ENCODE results near the gene C17orf67.

DNA sequence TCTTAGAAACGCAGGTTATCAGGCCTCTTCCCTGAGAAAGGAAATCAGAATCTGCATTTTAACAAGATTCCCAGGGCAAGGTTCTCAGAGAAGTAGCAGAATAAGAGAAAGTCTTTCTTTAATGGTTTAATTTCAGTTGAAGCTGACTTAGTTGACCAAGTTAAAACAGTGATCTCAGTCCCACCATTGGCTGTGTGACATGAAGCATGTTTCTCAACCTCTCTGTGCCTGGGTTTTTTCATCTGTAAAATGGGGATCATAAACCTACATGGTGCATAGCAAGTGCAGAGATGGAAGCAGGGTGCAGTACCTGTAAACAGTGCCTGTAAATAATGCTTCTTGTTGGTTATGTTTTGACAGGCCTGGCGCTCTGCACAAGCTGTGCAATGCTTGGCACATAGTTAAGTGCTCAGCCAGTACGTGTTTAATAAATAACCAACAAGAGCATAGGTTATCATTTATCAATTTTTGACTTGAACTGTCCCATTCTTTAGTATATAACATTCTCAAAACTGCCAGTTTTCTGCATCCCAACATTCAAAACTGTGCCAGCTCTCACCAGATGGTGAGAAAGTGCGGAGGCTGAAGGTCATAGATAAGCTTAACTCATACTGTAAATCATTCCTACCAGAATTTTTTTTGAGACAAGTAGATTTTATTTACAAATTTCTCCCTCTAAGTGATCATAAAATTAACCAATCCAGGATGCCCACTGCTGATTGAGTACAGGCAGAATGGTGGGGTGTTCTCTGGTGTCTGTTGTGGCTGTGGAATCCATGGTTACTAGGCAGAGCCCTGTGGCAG is 6.9 kb downstream of the C17orf67 start:
- TF ChIP-seq, protein P1, sequence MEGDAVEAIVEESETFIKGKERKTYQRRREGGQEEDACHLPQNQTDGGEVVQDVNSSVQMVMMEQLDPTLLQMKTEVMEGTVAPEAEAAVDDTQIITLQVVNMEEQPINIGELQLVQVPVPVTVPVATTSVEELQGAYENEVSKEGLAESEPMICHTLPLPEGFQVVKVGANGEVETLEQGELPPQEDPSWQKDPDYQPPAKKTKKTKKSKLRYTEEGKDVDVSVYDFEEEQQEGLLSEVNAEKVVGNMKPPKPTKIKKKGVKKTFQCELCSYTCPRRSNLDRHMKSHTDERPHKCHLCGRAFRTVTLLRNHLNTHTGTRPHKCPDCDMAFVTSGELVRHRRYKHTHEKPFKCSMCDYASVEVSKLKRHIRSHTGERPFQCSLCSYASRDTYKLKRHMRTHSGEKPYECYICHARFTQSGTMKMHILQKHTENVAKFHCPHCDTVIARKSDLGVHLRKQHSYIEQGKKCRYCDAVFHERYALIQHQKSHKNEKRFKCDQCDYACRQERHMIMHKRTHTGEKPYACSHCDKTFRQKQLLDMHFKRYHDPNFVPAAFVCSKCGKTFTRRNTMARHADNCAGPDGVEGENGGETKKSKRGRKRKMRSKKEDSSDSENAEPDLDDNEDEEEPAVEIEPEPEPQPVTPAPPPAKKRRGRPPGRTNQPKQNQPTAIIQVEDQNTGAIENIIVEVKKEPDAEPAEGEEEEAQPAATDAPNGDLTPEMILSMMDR (IDR thresholded peaks at IDR 0.05): no peak
- no peak for TF ChIP-seq EP300 (IDR thresholded peaks at IDR 0.05)
- no peak for TF ChIP-seq POLR2A (IDR thresholded peaks at IDR 0.05)
